DND-41 (cell line): ENCODE results near the gene CERKL.

Experiments used
- ATAC-seq: fragments of 200-7000 bp; cut with Tn5 transposase; 3 replicates; pipeline ENCODE4 v1.9.1; 2021; ENCODE audit warnings: low read depth; ENCODE audit not compliant: insufficient read depth
- DNase-seq: peaks from one replicate; pipeline ENCODE4 v3.0.0-alpha.2; 2020
- H2AFZ ChIP-seq: 2 replicates; pipeline ENCODE4 v1.6.0; 2012; ENCODE audit warnings: low read depth, low read length
- H3K27ac ChIP-seq: 2 replicates; pipeline ENCODE4 v1.5.1; 2012; ENCODE audit warnings: low read length, inconsistent platforms
- H3K27me3 ChIP-seq: fragments of 200-600 bp; sonication (generic); 2 replicates; pipeline ENCODE4 v1.6.0; 2012; ENCODE audit warnings: low read length, mild to moderate bottlenecking, inconsistent platforms; ENCODE audit not compliant: insufficient read depth, poor library complexity
- H3K36me3 ChIP-seq: 2 replicates; pipeline ENCODE4 v1.5.1; 2012; ENCODE audit warnings: low read length, inconsistent platforms; ENCODE audit not compliant: insufficient read depth
- H3K4me1 ChIP-seq: 2 replicates; pipeline ENCODE4 v1.5.1; 2012; ENCODE audit warnings: mild to moderate bottlenecking, low read length; ENCODE audit not compliant: insufficient read depth
- H3K4me2 ChIP-seq: 2 replicates; pipeline ENCODE4 v1.6.0; 2012; ENCODE audit warnings: mild to moderate bottlenecking, moderate library complexity, low read length, inconsistent platforms; ENCODE audit not compliant: insufficient read depth
- H3K4me3 ChIP-seq, 2 experiments: fragments of 200-600 bp in 1 of 2; shearing (Covaris generic) in 1 of 2; 2 replicates each; pipeline ENCODE4 v1.5.1; 2012 to 2016; ENCODE audit warnings: inconsistent platforms in 2 of 2, low read length in 2 of 2, mild to moderate bottlenecking in 2 of 2, low read depth in 1 of 2, moderate library complexity in 1 of 2
- H3K79me2 ChIP-seq: 2 replicates; pipeline ENCODE4 v1.6.0; 2012; ENCODE audit warnings: low read length, inconsistent platforms; ENCODE audit not compliant: insufficient read depth
- H3K9ac ChIP-seq: 2 replicates; pipeline ENCODE4 v1.6.0; 2012; ENCODE audit warnings: low read depth, mild to moderate bottlenecking, inconsistent platforms, low read length, moderate library complexity
- H3K9me3 ChIP-seq: 2 replicates; pipeline ENCODE4 v1.5.1; 2012; ENCODE audit warnings: low read length, moderate library complexity, mild to moderate bottlenecking, inconsistent platforms; ENCODE audit not compliant: insufficient read depth, severe bottlenecking
- H4K20me1 ChIP-seq: 2 replicates; pipeline ENCODE4 v1.6.0; 2012; ENCODE audit warnings: low read length; ENCODE audit not compliant: insufficient read depth
- CTCF ChIP-seq: IDR thresholded peaks from 2 replicates; pipeline ENCODE4 v1.5.1; 2012; ENCODE audit warnings: borderline replicate concordance, low read length, moderate library complexity, mild to moderate bottlenecking; ENCODE audit not compliant: poor library complexity, severe bottlenecking; ENCODE audit errors: extremely low read depth
- EZH2 ChIP-seq: IDR thresholded peaks from 3 replicates; pipeline ENCODE4 v1.6.1; 2012; ENCODE audit warnings: borderline replicate concordance, low read depth, mild to moderate bottlenecking, moderate library complexity, low read length, inconsistent platforms; ENCODE audit not compliant: severe bottlenecking

Gene CERKL

GRCh38 chr2:181686576-181687185, 29.8 kb upstream of the CERKL start:
- H4K20me1 ChIP-seq, result no peaks in the 10 kb centered on the region
- H2AFZ ChIP-seq, result no peak overlapping the region
- H3K9ac ChIP-seq, result no peak overlapping the region
- no peaks in the 10 kb centered on the region for H3K36me3 ChIP-seq
- no peaks in the 10 kb centered on the region for H3K27me3 ChIP-seq
- no peaks in the 10 kb centered on the region for H3K9me3 ChIP-seq
- H3K4me1 ChIP-seq, result no peaks in the 10 kb centered on the region
- no peak overlapping the region for H3K27ac ChIP-seq
- DNase-seq (no peak), ATAC-seq (no peak)
- H3K4me3 ChIP-seq, result no peak overlapping the region
- no peaks in the 10 kb centered on the region for H3K79me2 ChIP-seq
- H3K4me2 ChIP-seq, result no peak overlapping the region
- TF ChIP-seq CTCF (no peak), EZH2 (no peak)

DNA sequence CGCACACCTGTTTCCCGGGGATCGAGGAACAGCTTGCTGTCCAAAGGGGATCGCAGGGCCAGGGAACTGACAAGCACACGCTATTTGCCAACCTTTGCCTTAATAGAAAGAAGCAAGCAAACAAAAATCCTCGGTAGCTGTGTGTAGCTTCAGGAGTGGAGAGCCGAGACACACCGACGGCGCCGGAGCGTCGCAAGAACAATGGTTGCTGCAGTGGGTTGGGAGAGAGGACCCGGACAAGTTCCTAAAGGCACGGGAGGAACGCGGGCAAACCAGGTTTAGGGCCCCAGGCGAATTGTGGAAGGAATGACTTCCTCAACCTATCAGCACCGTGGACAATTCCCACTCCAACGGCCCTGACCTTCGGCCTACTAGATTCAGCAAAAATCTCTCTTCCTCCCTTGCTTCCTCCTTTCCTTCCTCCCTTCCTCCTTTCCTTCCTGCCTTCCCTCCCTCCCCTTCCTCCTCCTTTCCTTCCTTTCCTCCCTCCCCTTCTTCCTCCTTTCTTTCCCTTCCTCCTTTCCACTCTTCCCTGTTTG, 28.3 kb upstream of the CERKL start:
- Histone ChIP-seq H3K27me3 (no peaks in the 10 kb centered on the region), H4K20me1 (no peaks in the 10 kb centered on the region)

GRCh38 chr2:181684454-181685149, 27.7 kb upstream of the CERKL start:
- Histone ChIP-seq H3K9me3 (no peaks in the 10 kb centered on the region), H2AFZ (no peak overlapping the region), H3K27me3 (no peaks in the 10 kb centered on the region), H3K27ac (no peak overlapping the region), H3K4me3 (no peak overlapping the region), H4K20me1 (no peaks in the 10 kb centered on the region), H3K9ac (no peak overlapping the region), H3K36me3 (no peaks in the 10 kb centered on the region), H3K4me1 (no peaks in the 10 kb centered on the region), H3K4me2 (no peak overlapping the region), H3K79me2 (no peaks in the 10 kb centered on the region)
- ATAC-seq (no peak), DNase-seq (no peak)
- TF ChIP-seq EZH2, result no peak
- no peak for TF ChIP-seq CTCF

More for the DNA sequence above, 28.3 kb upstream of the CERKL start:
- no peaks in the 10 kb centered on the region for H3K36me3 ChIP-seq
- no peak overlapping the region for H3K27ac ChIP-seq
- no peak for TF ChIP-seq EZH2
- no peak for TF ChIP-seq CTCF
- H3K4me2 ChIP-seq, result no peak overlapping the region
- no peak overlapping the region for H3K4me3 ChIP-seq
- no peak for DNase-seq
- ATAC-seq, result no peak
- no peak overlapping the region for H3K9ac ChIP-seq
- no peaks in the 10 kb centered on the region for H3K9me3 ChIP-seq
- H2AFZ ChIP-seq, result no peak overlapping the region
- H3K4me1 ChIP-seq, result no peaks in the 10 kb centered on the region
- no peaks in the 10 kb centered on the region for H3K79me2 ChIP-seq
